Activated naive CD8-positive, alpha-beta T cell treated with anti-CD3 and anti-CD28 coated beads, Interleukin-2, amount 10 ng/mL, durations not matched to agents 7 days and 5 days (primary cell): ENCODE data around the gene SWI5. TPM values are rescaled to one million over a fixed set of nuclear protein-coding genes. Genes with fewer than 3 reads are reported as not detected.

Experiments used
- ATAC-seq: fragments of 150-1000 bp; cut with Tn5 transposase; one replicate; pipeline ENCODE4 v1.10.0; 2021; ENCODE audit warnings: low read depth, moderate library complexity
- POLR2A ChIA-PET: fragments of 350-600 bp; sonication (Branson Sonifier 250); formaldehyde crosslinking; loops from one replicate; lab custom pipeline; 2021; ENCODE audit warnings: antibody characterized with exemption; lab: Charles Lee
- DNase-seq: peaks from one replicate; pipeline ENCODE4 v3.0.0; 2021
- H3K27ac Mint-ChIP-seq: one replicate; pipeline ENCODE4 v1.8.0; 2022; ENCODE audit warnings: mild to moderate bottlenecking, mixed read lengths
- H3K27me3 Mint-ChIP-seq: one replicate; pipeline ENCODE4 v1.8.0; 2022; ENCODE audit warnings: mild to moderate bottlenecking, moderate library complexity, mixed read lengths
- H3K36me3 Mint-ChIP-seq: one replicate; pipeline ENCODE4 v1.8.0; 2021; ENCODE audit warnings: mild to moderate bottlenecking, mixed read lengths
- H3K4me1 Mint-ChIP-seq: one replicate; pipeline ENCODE4 v1.8.0; 2021; ENCODE audit warnings: mixed read lengths
- H3K4me3 Mint-ChIP-seq: one replicate; pipeline ENCODE4 v1.8.0; 2022; ENCODE audit warnings: mild to moderate bottlenecking, moderate library complexity, mixed read lengths
- H3K9me3 Mint-ChIP-seq: one replicate; pipeline ENCODE4 v1.8.0; 2021; ENCODE audit warnings: mixed read lengths
- total RNA-seq, 2 experiments: library from RNA; stranded (reverse); gene quantifications; one replicate each; pipeline ENCODE4 v1.2.3, GENCODE V29; 2021

SWI5 gene
- total RNA-seq, 2 experiments from 2014 or later, result 12.3 to 14.3 TPM

DNA sequence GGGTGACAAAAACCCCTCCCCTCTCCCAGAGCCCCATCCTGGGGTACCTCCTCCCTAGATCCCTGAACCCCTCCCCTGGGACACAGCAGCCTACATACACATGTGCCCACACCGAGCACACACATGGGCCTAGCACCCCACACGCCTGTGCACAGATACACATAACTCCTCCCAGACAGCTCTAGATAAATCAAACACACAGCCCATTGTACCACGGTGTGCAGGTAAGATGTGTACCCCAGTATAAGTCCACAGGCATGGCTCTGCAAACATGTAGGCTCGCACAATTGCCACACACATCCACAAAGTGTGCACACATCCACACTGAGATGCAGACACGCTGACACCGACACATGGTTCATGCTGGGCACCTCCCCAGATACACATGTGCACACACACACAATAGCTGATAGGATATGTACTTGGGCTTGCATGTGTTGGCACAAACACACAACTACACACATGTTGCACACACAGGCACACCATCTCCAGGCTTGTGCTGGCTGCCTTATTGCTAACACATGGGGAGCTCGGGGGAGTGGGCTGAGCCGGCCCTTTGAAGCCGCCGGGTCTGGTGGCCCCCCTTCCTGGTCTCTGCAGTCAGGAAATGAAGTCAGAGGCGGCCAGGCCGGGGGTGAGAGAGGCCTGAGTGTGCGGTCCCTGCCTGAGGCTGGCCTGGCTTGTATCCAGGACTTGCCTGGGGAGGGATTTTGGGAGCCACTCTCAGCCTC is 30.5 kb upstream of the SWI5 start:
- H3K4me1 Mint-ChIP-seq, result peaks cover 21% of the 10 kb centered on the region
- H3K4me3 Mint-ChIP-seq, result no peak overlapping the region
- H3K27ac Mint-ChIP-seq, result peak overlapping the region; percentile 6
- POLR2A ChIA-PET, result no interaction called here
- no peaks in the 10 kb centered on the region for H3K9me3 Mint-ChIP-seq
- ATAC-seq (no peak), DNase-seq (no peak)
- peaks cover 33% of the 10 kb centered on the region for H3K27me3 Mint-ChIP-seq
- no peaks in the 10 kb centered on the region for H3K36me3 Mint-ChIP-seq

DNA sequence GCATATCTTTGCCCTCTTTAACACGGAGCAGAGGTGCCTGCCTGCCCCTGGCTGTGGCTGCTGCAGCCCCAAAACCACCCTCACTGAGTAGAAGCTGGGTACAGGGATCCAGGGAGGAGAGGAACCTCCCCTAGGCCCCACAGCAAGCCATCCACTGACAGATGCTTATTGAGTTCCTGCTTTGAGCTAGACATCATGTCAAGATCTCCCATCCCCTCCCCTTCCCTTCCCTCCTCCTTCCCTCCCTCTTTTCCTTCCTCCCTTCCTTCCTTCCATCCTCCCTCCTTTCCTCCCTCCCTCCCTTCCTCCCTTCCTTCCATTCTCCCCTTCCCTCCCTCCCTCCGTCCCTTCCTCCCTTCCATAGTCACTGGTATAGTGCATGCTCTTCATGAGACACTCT is 29.6 kb upstream of the SWI5 start:
- POLR2A ChIA-PET, result no interaction called here
- no peaks in the 10 kb centered on the region for H3K9me3 Mint-ChIP-seq
- peak overlapping the region; percentile 65 for H3K27ac Mint-ChIP-seq
- peaks cover 25% of the 10 kb centered on the region for H3K4me1 Mint-ChIP-seq
- DNase-seq, result no peak
- no peak for ATAC-seq
- H3K36me3 Mint-ChIP-seq, result no peaks in the 10 kb centered on the region
- peaks cover 37% of the 10 kb centered on the region for H3K27me3 Mint-ChIP-seq
- H3K4me3 Mint-ChIP-seq, result no peak overlapping the region

DNA sequence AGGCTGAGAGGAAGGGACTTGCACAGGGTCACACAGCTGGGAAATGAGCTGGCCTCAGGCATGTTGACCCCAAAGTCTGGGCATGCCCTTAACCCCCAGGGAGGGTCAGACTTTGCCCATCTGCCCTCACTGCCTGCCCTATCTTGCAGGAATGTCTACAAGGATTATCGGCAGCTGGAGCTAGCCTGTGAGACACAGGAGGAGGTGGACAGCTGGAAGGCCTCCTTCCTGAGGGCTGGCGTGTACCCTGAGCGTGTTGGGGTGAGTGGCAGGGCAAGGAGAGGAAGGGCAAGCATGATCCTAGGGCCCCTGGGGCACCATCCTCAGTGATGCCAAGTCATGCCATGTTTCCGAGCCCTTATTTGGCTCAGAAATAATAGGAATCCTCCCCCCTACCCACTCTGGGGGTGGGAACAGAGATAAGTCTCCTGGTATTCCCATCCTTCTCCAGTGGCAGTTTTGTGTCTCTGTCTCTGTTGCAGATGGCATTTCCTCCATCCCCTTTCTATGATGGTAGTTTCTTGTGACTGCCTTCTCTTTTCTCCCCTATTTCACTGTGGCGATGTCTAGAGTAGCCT is 28.8 kb upstream of the SWI5 start:
- Mint-ChIP-seq H3K9me3 (no peaks in the 10 kb centered on the region), H3K4me1 (peaks cover 25% of the 10 kb centered on the region), H3K27ac (no peak overlapping the region), H3K36me3 (no peaks in the 10 kb centered on the region), H3K4me3 (no peak overlapping the region), H3K27me3 (peaks cover 44% of the 10 kb centered on the region)
- DNase-seq (no peak), ATAC-seq (no peak)
- POLR2A ChIA-PET, result no interaction called here

DNA sequence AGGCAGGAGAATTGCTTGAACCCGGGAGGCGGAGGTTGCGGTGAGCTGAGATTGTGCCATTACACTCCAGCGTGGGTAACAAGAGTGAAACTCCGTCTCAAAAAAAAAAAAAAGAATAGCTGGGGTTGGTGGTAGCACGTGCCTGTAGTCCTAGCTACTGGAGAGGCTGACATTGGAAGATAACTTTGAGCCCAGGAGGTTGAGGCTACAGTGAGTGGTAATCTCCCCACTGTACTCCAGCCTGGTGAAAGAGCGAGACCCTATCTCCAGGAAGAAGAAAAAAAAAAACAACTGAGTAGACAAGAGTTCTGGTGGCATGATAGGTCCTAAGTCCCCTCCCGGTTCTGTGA is 26.5 kb upstream of the SWI5 start:
- no peak for DNase-seq
- no peaks in the 10 kb centered on the region for H3K36me3 Mint-ChIP-seq

DNA sequence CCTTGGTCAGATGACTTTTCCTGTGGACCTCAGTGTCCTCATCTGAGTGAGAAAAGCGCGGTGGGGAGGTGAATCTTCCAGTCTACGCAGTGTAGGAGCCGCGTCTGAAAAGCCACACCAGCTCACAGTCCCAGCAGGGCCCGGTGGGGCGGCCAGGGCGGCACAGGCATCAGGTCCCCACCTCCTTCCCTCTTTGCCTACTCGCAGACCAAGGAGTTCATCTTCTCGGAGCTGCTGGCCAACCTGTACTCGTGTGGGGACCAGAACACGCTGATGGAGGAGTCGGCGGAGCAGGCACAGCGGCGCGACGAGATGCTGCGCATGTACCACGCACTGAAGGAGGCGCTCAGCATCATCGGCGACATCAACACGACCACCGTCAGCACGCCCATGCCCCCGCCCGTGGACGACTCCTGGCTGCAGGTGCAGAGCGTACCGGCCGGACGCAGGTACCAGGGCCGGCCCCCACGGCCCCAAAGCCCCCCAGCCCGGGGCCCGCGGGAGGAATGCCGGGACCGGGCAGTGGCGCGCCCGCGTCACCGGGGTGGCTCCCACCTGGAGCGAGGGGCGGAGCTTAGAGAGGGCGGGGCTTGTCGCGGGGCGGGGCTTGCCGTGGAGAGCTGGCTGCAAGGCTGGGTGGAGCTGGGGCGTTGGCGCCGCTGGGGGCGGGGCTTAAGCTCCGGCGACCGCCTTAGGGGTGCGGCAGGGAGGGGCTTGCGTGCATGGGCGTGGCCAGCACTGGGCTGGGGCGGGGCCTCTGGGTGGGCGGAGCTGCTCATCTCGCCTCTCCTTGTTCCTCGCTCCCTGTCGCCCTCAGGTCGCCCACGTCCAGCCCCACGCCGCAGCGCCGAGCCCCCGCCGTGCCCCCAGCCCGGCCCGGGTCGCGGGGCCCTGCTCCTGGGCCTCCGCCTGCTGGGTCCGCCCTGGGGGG is 25.9 kb upstream of the SWI5 start:
- Mint-ChIP-seq H3K4me3 (peak overlapping the region; percentile 87), H3K36me3 (no peaks in the 10 kb centered on the region), H3K27ac (peak overlapping the region; percentile 76), H3K4me1 (peaks cover 17% of the 10 kb centered on the region), H3K9me3 (no peaks in the 10 kb centered on the region), H3K27me3 (peaks cover 37% of the 10 kb centered on the region)
- DNase-seq (peak; percentile 100), ATAC-seq (peak; percentile 87)
- POLR2A ChIA-PET, result interaction anchor here (0.6 to 1.5 kb wide), 8 partner anchors 10 to 90 kb away, joined by 3 to 6 read pairs (median 4); partner anchors contain the start of genes BBLN, GOLGA2 and SWI5

More for the DNA sequence above, 26.5 kb upstream of the SWI5 start:
- Mint-ChIP-seq H3K27me3 (peaks cover 37% of the 10 kb centered on the region), H3K9me3 (no peaks in the 10 kb centered on the region), H3K27ac (peak overlapping the region; percentile 76), H3K4me1 (peaks cover 17% of the 10 kb centered on the region), H3K4me3 (peak overlapping the region; percentile 87)
- POLR2A ChIA-PET, result interaction anchor here (0.7 to 1.5 kb wide), 5 partner anchors 8 to 59 kb away, joined by 3 to 6 read pairs (median 4); no protein-coding TSS in a partner anchor
- no peak for ATAC-seq

DNA sequence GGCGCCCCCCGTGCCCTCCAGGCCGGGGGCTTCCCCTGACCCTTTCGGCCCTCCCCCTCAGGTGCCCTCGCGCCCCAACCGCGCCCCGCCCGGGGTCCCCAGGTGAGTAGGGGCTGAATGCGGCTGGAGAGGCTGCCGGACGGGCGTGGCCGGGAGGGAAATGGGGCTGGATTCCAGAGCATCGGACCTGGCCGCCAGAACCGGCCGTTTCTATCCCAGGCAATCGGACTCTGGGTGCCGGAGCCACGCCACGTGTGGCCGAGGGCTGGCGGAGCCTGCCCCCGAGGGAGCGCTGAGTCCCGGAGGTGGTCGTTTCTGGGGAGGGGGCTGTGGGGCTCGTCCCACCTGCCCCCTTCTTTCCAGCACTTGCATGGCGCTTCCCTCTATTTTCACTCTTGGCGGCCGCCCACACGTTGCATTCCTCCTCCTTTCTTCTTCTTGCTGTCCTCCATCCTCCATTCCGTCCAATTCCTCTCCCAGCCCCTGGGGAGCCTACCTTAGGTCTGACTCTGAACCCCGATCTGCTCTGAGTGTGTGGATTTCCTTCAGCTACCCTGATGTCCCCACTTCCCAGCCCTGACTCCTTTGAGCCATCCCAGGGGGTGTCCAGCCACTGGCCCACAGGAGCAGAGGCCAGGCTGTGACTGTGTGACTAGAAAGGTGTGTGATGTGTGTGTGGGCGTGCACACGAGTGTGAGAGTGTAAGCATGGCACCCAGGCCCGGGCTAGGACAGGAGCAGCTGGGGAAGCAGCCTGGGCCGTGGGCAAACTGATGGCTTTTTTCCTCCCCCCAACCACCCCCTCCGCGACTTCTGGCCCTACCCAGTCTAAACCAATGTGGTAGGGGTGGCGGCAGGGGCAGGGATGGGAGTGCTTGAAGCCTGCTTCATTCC is 25.0 kb upstream of the SWI5 start:
- H3K27me3 Mint-ChIP-seq, result peaks cover 32% of the 10 kb centered on the region
- ATAC-seq (peak; percentile 15), DNase-seq (no peak)
- peaks cover 12% of the 10 kb centered on the region for H3K4me1 Mint-ChIP-seq
- peak overlapping the region; percentile 78 for H3K4me3 Mint-ChIP-seq
- no peaks in the 10 kb centered on the region for H3K9me3 Mint-ChIP-seq
- no peaks in the 10 kb centered on the region for H3K36me3 Mint-ChIP-seq
- no peak overlapping the region for H3K27ac Mint-ChIP-seq
- POLR2A ChIA-PET, result interaction anchor here (0.6 to 1.5 kb wide), 8 partner anchors 11 to 91 kb away, joined by 3 to 6 read pairs (median 4); partner anchors contain the start of genes BBLN, GOLGA2 and SWI5

DNA sequence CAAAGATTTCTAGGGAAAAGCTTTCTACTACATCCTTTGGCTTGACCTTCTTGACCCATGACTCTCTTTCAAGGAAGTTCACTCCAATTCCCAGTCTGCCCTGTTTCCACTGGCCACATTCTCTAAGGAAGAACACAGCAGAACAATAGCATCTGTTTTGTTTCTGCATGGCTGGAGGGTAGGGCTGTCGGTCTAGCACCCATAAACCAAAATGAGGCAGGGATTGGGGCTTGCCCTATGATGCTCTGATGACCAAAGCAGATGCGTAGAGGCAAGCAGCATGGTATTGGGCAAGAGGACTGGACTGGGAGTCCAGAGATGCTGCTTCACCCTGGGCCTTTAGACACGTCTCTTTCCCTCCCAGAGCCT is 24.4 kb upstream of the SWI5 start:
- Mint-ChIP-seq H3K4me3 (no peak overlapping the region), H3K27ac (no peak overlapping the region), H3K4me1 (peaks cover 10% of the 10 kb centered on the region), H3K27me3 (peaks cover 31% of the 10 kb centered on the region), H3K36me3 (no peaks in the 10 kb centered on the region), H3K9me3 (no peaks in the 10 kb centered on the region)
- DNase-seq (no peak), ATAC-seq (no peak)
- POLR2A ChIA-PET, result interaction anchor here (1.8 kb wide), 1 partner anchor 24 kb away, joined by 7 read pairs; the partner anchor contains the start of genes GOLGA2 and SWI5

DNA sequence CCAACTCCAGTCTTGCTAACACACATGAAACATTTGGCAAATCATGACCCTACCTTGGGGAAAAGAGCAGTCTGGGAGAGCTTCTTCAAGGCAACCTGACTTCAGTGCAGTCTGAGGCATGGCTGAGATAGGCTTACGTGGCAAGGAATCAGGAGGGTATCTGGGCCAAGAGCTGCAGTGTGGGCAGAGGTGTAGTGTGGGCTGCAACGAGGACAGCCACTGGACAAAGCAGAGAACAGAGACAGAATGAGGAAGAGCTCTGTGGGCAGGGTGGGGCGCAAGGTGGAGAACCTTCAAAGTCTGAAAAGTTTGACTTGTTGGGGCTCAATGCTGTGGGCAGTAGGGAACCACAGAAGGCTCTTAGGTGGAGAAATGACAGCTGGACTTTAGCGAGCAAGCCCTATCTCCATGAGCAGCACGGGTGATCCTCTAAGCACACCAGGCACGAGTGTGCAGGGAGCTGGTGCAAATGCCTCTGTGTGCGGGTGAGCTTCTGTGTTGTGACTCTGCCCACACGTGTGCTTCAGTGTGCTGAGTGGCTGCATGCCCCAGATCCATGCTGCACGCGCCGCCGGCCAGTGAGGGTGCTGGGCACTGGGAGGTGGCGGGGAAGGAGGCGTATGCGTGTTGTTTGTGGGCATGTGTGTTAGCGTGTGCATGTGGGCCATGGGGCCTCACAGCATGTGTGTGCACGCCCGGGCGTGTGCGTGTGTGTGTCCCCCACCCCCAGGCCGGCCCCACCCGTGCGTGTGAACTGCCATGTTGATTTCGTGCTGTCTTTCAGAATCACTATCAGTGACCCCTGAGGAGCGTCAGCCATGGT is 23.5 kb upstream of the SWI5 start:
- Mint-ChIP-seq H3K4me1 (peaks cover 10% of the 10 kb centered on the region), H3K36me3 (peaks cover under 1% of the 10 kb centered on the region), H3K27me3 (peaks cover 29% of the 10 kb centered on the region), H3K4me3 (no peak overlapping the region), H3K9me3 (no peaks in the 10 kb centered on the region), H3K27ac (no peak overlapping the region)
- ATAC-seq, result no peak
- no peak for DNase-seq
- POLR2A ChIA-PET, result interaction anchor here (1.8 kb wide), 1 partner anchor 23 kb away, joined by 7 read pairs; the partner anchor contains the start of genes GOLGA2 and SWI5

DNA sequence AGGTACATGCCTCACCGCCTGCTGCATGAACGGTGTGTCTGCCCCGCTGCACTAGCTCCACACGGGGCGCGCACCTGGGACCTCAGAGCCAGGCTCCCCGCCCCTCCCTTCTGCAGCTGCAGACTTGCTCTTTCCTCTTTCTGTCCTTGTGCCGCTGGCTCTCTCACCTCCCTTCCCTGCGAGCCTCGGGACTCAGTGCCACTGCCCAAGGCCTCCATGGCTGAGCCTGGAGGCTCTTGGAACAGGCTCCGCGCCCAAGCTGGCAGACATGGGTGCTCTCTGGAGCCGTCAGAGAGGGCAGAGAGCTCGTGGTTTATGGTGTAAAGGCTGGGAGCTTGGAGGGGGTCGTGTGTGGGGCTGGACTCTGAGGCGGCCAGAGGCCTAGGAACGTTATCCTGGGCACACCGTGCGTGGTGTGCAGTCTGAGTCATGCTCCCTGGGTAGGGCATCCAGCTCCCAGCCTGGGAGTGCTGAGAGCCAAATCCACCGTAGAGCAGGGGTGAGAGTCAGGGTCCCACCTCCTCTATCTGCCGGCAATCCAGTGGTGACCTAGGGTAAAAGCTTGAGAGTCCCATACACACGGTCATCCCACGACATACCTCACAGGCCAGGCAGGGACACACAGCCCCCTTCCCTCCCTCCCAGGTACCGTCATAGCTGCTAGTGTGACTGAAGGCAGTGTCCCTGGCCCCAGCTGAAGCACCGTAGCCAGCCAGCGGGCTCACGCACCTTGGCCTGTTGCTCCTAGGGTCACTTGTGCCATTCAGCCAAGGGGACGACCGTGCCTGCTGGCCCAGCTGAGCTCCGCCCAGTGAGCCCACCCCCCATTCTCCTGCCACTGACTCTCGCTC is 22.7 kb upstream of the SWI5 start:
- H3K9me3 Mint-ChIP-seq, result no peaks in the 10 kb centered on the region
- H3K27ac Mint-ChIP-seq, result no peak overlapping the region
- peaks cover 25% of the 10 kb centered on the region for H3K27me3 Mint-ChIP-seq
- H3K36me3 Mint-ChIP-seq, result peaks cover 3% of the 10 kb centered on the region
- peaks cover 10% of the 10 kb centered on the region for H3K4me1 Mint-ChIP-seq
- no peak for DNase-seq
- H3K4me3 Mint-ChIP-seq, result no peak overlapping the region
- ATAC-seq, result no peak
- POLR2A ChIA-PET, result interaction anchor here (1.8 kb wide), 1 partner anchor 23 kb away, joined by 7 read pairs; the partner anchor contains the start of genes GOLGA2 and SWI5

DNA sequence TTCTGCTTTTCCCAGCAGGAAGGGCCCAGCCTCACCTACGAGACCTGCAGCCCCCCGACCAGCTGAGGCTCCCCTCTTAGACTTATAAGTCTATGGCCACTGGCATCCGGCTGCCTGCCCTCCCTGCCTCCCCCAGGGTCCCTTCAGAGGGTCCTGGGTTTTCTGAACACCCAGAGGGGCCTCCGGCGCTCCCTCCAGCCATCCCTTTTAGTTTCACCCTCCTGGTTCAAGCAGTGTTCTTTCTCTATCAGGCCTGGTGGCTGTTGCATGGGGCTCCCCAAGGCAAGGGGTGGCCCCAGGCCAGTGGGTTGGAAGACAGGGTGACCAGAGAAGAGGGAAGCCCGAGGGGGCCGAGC is 22.1 kb upstream of the SWI5 start:
- Mint-ChIP-seq H3K36me3 (peaks cover 3% of the 10 kb centered on the region), H3K4me3 (no peak overlapping the region), H3K27ac (no peak overlapping the region), H3K4me1 (peaks cover 10% of the 10 kb centered on the region), H3K9me3 (no peaks in the 10 kb centered on the region), H3K27me3 (peaks cover 19% of the 10 kb centered on the region)
- DNase-seq (no peak), ATAC-seq (no peak)
- POLR2A ChIA-PET, result no interaction called here

DNA sequence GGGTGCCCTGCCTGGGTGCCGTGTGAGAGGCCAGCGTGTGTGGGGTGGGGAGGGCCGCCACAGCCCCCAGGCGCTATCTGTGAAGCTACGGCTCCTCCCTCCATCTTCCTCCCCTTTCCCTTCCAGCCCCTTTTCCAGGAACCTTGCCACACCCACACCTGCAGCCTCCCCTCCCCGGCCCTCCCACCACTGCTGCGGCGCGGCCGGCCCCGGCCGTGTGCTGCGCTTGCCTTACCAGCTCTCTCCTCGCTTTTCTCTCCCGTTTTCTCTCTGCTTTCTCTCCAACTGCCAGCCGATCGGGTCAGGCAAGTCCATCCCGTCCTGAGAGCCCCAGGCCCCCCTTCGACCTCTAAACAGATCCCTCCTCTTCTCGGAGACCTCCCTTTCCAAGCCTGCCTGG is 21.7 kb upstream of the SWI5 start:
- POLR2A ChIA-PET, result no interaction called here

More for the DNA sequence above, 21.7 kb upstream of the SWI5 start:
- DNase-seq (no peak), ATAC-seq (no peak)
- peaks cover 3% of the 10 kb centered on the region for H3K36me3 Mint-ChIP-seq
- H3K4me3 Mint-ChIP-seq, result no peak overlapping the region
- no peaks in the 10 kb centered on the region for H3K9me3 Mint-ChIP-seq
- H3K27me3 Mint-ChIP-seq, result peaks cover 18% of the 10 kb centered on the region
- peaks cover 10% of the 10 kb centered on the region for H3K4me1 Mint-ChIP-seq
- H3K27ac Mint-ChIP-seq, result no peak overlapping the region
